B cell (primary cell): Measurements from ENCODE around the gene RGS11. TPM values are rescaled to one million over a fixed set of nuclear protein-coding genes. Genes with fewer than 3 reads are reported as not detected.

Experiments used
- ATAC-seq: fragments of 200-7000 bp; cut with Tn5 transposase; one replicate; pipeline ENCODE4 v1.10.0; 2021; ENCODE audit warnings: low read depth, mild to moderate bottlenecking, moderate number of reproducible peaks, moderate library complexity
- CTCF ChIA-PET: fragments of 350-600 bp; sonication (Branson Sonifier 250); formaldehyde crosslinking; loops from one replicate; lab custom pipeline; 2021; ENCODE audit warnings: antibody characterized with exemption, inconsistent platforms; lab: Charles Lee
- POLR2A ChIA-PET: fragments of 350-600 bp; sonication (Branson Sonifier 250); formaldehyde crosslinking; loops from one replicate; lab custom pipeline; 2021; ENCODE audit warnings: antibody characterized with exemption; lab: Charles Lee
- DNase-seq: peaks from one replicate; pipeline ENCODE4 v3.0.0; 2013
- H2AFZ ChIP-seq: 2 replicates; pipeline ENCODE4 v1.6.1; 2012; ENCODE audit warnings: mild to moderate bottlenecking, low read depth, low read length; ENCODE audit not compliant: insufficient read depth, poor library complexity, severe bottlenecking
- H3K27ac ChIP-seq, 2 donors: 1 replicate in 1 of 2; 2 replicates in 1 of 2; pipeline ENCODE4 v1.5.1; 2012 to 2013; ENCODE audit warnings: low read length in 2 of 2, mild to moderate bottlenecking in 2 of 2, moderate library complexity in 1 of 2
- H3K27me3 ChIP-seq, 4 experiments: fragments of 200-600 bp in 1 of 4; sonication (generic) in 1 of 4; replicated peaks in 1 of 4; 1 replicate in 2 of 4; 2 replicates in 2 of 4; pipeline versions ENCODE4 v1.6.1 to v1.7.0; 2013 to 2016; ENCODE audit warnings: low read length in 3 of 4, mild to moderate bottlenecking in 2 of 4, mixed read lengths in 1 of 4, moderate library complexity in 1 of 4; ENCODE audit not compliant: insufficient read depth in 4 of 4, control insufficient read depth in 3 of 4; ENCODE audit errors: control extremely low read depth in 1 of 4
- H3K36me3 ChIP-seq, 2 experiments: replicated peaks in 1 of 2; 1 replicate in 1 of 2; 2 replicates in 1 of 2; pipeline versions ENCODE4 v1.6.1 to v1.7.1; 2013; ENCODE audit warnings: low read length in 1 of 2; ENCODE audit not compliant: insufficient read depth in 2 of 2, control insufficient read depth in 1 of 2; ENCODE audit errors: control extremely low read depth in 1 of 2, extremely low read depth in 1 of 2
- H3K4me1 ChIP-seq, 2 donors: fragments of 200-600 bp in 1 of 2; sonication (generic) in 1 of 2; 1 replicate in 1 of 2; 2 replicates in 1 of 2; pipeline versions ENCODE4 v1.5.1 to v1.6.1; 2013 to 2017; ENCODE audit warnings: low read length in 2 of 2; ENCODE audit not compliant: control insufficient read depth in 2 of 2, insufficient read depth in 2 of 2
- H3K4me2 ChIP-seq: replicated peaks from 2 replicates; pipeline ENCODE3; 2012; ENCODE audit warnings: mild to moderate bottlenecking, low read depth, low read length; ENCODE audit not compliant: poor library complexity, severe bottlenecking
- H3K4me3 ChIP-seq, 5 experiments: fragments of 200-600 bp in 1 of 5; sonication (generic) in 1 of 5; 1 replicate in 3 of 5; 2 replicates in 2 of 5; pipeline versions ENCODE4 v1.5.1 to v1.7.0; 2011 to 2016; ENCODE audit warnings: low read length in 4 of 5, mild to moderate bottlenecking in 4 of 5, low read depth in 2 of 5, control low read depth in 1 of 5, moderate library complexity in 1 of 5; ENCODE audit not compliant: insufficient read depth in 1 of 5; ENCODE audit errors: control extremely low read depth in 1 of 5, extremely low read depth in 1 of 5
- H3K79me2 ChIP-seq: fragments of 200-600 bp; sonication (generic); one replicate; pipeline ENCODE4 v1.6.0; 2016; ENCODE audit warnings: low read length; ENCODE audit not compliant: control insufficient read depth, insufficient read depth
- H3K9ac ChIP-seq: fragments of 200-600 bp; sonication (generic); 2 replicates; pipeline ENCODE4 v1.6.1; 2017; ENCODE audit warnings: mild to moderate bottlenecking, low read length, moderate library complexity
- H3K9me3 ChIP-seq, 3 donors: one replicate each; pipeline versions ENCODE4 v1.6.1 to v1.7.1; 2013; ENCODE audit warnings: low read length in 2 of 3; ENCODE audit not compliant: control insufficient read depth in 2 of 3, insufficient read depth in 1 of 3; ENCODE audit errors: control extremely low read depth in 1 of 3
- H4K20me1 ChIP-seq: 2 replicates; pipeline ENCODE4 v1.6.0; 2012; ENCODE audit warnings: mild to moderate bottlenecking, low read length; ENCODE audit not compliant: insufficient read depth, control insufficient read depth, poor library complexity, severe bottlenecking
- H3K27ac Mint-ChIP-seq: one replicate; pipeline ENCODE4 v1.8.0; 2021; ENCODE audit warnings: mixed read lengths
- H3K27me3 Mint-ChIP-seq: one replicate; pipeline ENCODE4 v1.8.0; 2021; ENCODE audit warnings: mixed read lengths
- H3K4me1 Mint-ChIP-seq: one replicate; pipeline ENCODE4 v1.8.0; 2021; ENCODE audit warnings: mixed read lengths
- H3K4me3 Mint-ChIP-seq: one replicate; pipeline ENCODE4 v1.8.0; 2021; ENCODE audit warnings: mixed read lengths
- H3K9me3 Mint-ChIP-seq: one replicate; pipeline ENCODE4 v1.8.0; 2022; ENCODE audit warnings: mixed read lengths; ENCODE audit not compliant: insufficient read depth
- CTCF ChIP-seq: fragments of 200-600 bp; IDR thresholded peaks from one replicate; pipeline ENCODE4 v1.8.0; 2022; ENCODE audit warnings: antibody characterized with exemption, mild to moderate bottlenecking
- EZH2 ChIP-seq: IDR thresholded peaks from 2 replicates; pipeline ENCODE4 v1.6.1; 2012; ENCODE audit warnings: borderline replicate concordance, low read depth, mild to moderate bottlenecking, moderate library complexity, low read length; ENCODE audit not compliant: insufficient read depth, poor library complexity, severe bottlenecking
- WGBS: methylation state at CpG from one replicate; pipeline ENCODE4 v1.1.5; 2013; ENCODE audit warnings: missing lambda C conversion rate; ENCODE audit not compliant: insufficient coverage; 5-methylcytosine and 5-hydroxymethylcytosine counted together
- intact Hi-C: fragments of 100-400 bp; cut with micrococcal nuclease; formaldehyde crosslinking; loops from one replicate; pipeline ENCODE4 v1.10.0; 2022
- polyA plus RNA-seq: library from polyadenylated mRNA; depleted of rRNA; stranded (reverse); fragments of >200 nt; gene quantifications from 2 replicates; pipeline ENCODE4 v1.2.3, GENCODE V29; 2012
- total RNA-seq, 2 donors: library from RNA; stranded (reverse); fragments of 120-200 nt in 1 of 2; gene quantifications; 1 replicate in 1 of 2; 2 replicates in 1 of 2; pipeline versions ENCODE4 v1.2.3 to v1.2.4, GENCODE V29; 2013 to 2022

The RGS11 gene
- total and polyA plus RNA-seq, 2 donors (not counting 1 experiment from before 2014, with no cell fraction given): 0.39 TPM; not detected in 1

- intact Hi-C loops: no loop called here
- Mint-ChIP-seq H3K9me3 (no peaks in the 10 kb centered on the region), H3K27ac (peak overlapping the region; percentile 61), H3K27me3 (no peaks in the 10 kb centered on the region), H3K4me1 (peaks cover 43% of the 10 kb centered on the region), H3K4me3 (peak overlapping the region; percentile 81)
- H2AFZ ChIP-seq: peak overlapping the region; percentile 30
- H3K27me3 ChIP-seq: no peaks in the 10 kb centered on the region
- H3K36me3 ChIP-seq: peaks cover 0 to 2% of the 10 kb centered on the region in 2 experiments
- ChIA-PET POLR2A (interaction anchor here (1.2 kb wide), 1 partner anchor 89 kb away, joined by 4 read pairs; no protein-coding TSS in a partner anchor), CTCF (no interaction called here)
- ATAC-seq (peak; percentile 74), DNase-seq (peak; percentile 81)
- H3K4me1 ChIP-seq: peaks cover 22 to 34% of the 10 kb centered on the region in 2 donors
- 12% methylated on average over 54 of the region's 55 CpGs for WGBS
- peak overlapping the region; percentile 54 for H3K9ac ChIP-seq
- peaks cover 61% of the 10 kb centered on the region for H3K79me2 ChIP-seq
- H3K9me3 ChIP-seq: no peaks in the 10 kb centered on the region
- H3K27ac ChIP-seq: peak overlapping the region; percentile 60 to 65
- TF ChIP-seq CTCF (no peak), EZH2 (no peak)
- peak overlapping the region in 4 of 5 experiments; percentile 33 to 58 (median 41) for H3K4me3 ChIP-seq
- H4K20me1 ChIP-seq: peaks cover 77% of the 10 kb centered on the region
- peak overlapping the region; percentile 84 for H3K4me2 ChIP-seq
Observed at GRCh38 chr16:324451-325334, 48.9 kb upstream of the RGS11 start.

- peak overlapping the region; percentile 50 for H3K27ac Mint-ChIP-seq
- H3K4me1 ChIP-seq: peaks cover 22 to 34% of the 10 kb centered on the region in 2 donors
- H3K27me3 Mint-ChIP-seq: no peaks in the 10 kb centered on the region
- intact Hi-C loops: no loop called here
- no peak for TF ChIP-seq CTCF
- no peaks in the 10 kb centered on the region for H3K27me3 ChIP-seq
- H4K20me1 ChIP-seq: peaks cover 79% of the 10 kb centered on the region
- peaks cover 61% of the 10 kb centered on the region for H3K79me2 ChIP-seq
- no peaks in the 10 kb centered on the region for H3K9me3 Mint-ChIP-seq
- H3K4me3 ChIP-seq: peak overlapping the region in 2 of 5 experiments; percentile 45 to 58
- CTCF ChIA-PET: no interaction called here
- no peak overlapping the region for H2AFZ ChIP-seq
- H3K4me1 Mint-ChIP-seq: peaks cover 41% of the 10 kb centered on the region
- H3K9me3 ChIP-seq: no peaks in the 10 kb centered on the region
- no peak for DNase-seq
- H3K27ac ChIP-seq: peak overlapping the region; percentile 60 to 65
- H3K9ac ChIP-seq: peak overlapping the region; percentile 54
- no peak for ATAC-seq
- H3K36me3 ChIP-seq: peaks cover 2 to 3% of the 10 kb centered on the region in 2 experiments
- POLR2A ChIA-PET: interaction anchor here (1.2 kb wide), 1 partner anchor 89 kb away, joined by 4 read pairs; no protein-coding TSS in a partner anchor
- peak overlapping the region; percentile 81 for H3K4me3 Mint-ChIP-seq
- WGBS: 93% methylated on average over 17 of the region's 17 CpGs
- peak overlapping the region; percentile 84 for H3K4me2 ChIP-seq
Observed at GRCh38 chr16:324201-324450, 48.4 kb upstream of the RGS11 start.
